OCI-LY3 (cell line): ENCODE data around the gene CEP250.
A peak's percentile ranks its signal among the peaks of the same experiment; 100 is the strongest.

Experiments
- H2AFZ ChIP-seq: fragments of 200-600, 300-600 bp; shearing (Covaris generic); 2 replicates; pipeline ENCODE4 v1.6.0; 2014; ENCODE audit warnings: antibody characterized with exemption, low read depth, low read length
- H3K27ac ChIP-seq: fragments of 200-600, 300-600 bp; sonication (generic); 2 replicates; pipeline ENCODE4 v1.5.1; 2014; ENCODE audit warnings: mild to moderate bottlenecking, low read length, moderate library complexity, mixed read lengths
- H3K27me3 ChIP-seq: fragments of 200-600, 300-600 bp; sonication (generic); 2 replicates; pipeline ENCODE4 v1.6.1; 2014; ENCODE audit warnings: low read depth, low read length, mixed read lengths
- H3K36me3 ChIP-seq: fragments of 200-600, 300-600 bp; sonication (generic); replicated peaks from 2 replicates; pipeline ENCODE3; 2014; ENCODE audit warnings: low read depth, low read length, mixed read lengths
- H3K4me1 ChIP-seq: fragments of 300-600, 200-600 bp; sonication (generic); 2 replicates; pipeline ENCODE4 v1.6.1; 2014; ENCODE audit warnings: low read length, mixed read lengths
- H3K4me2 ChIP-seq: fragments of 200-600, 300-600 bp; sonication (generic); 2 replicates; pipeline ENCODE4 v1.6.1; 2014; ENCODE audit warnings: low read length, mixed read lengths
- H3K4me3 ChIP-seq: fragments of 300-600, 200-600 bp; sonication (generic); 2 replicates; pipeline ENCODE4 v1.5.1; 2014; ENCODE audit warnings: antibody characterized with exemption, mild to moderate bottlenecking, low read length, moderate library complexity
- H3K79me2 ChIP-seq: fragments of 300-600, 200-600 bp; shearing (Covaris generic); 2 replicates; pipeline ENCODE4 v1.6.1; 2014; ENCODE audit warnings: mild to moderate bottlenecking, low read length, mixed read lengths
- H3K9ac ChIP-seq: fragments of 300-600, 200-600 bp; shearing (Covaris generic); 2 replicates; pipeline ENCODE4 v1.6.0; 2014; ENCODE audit warnings: mild to moderate bottlenecking, low read length, moderate library complexity
- H3K9me3 ChIP-seq: fragments of 200-600, 300-600 bp; shearing (Covaris generic); 2 replicates; pipeline ENCODE4 v1.6.1; 2014; ENCODE audit warnings: low read length, mixed read lengths; ENCODE audit not compliant: insufficient read depth
- H4K20me1 ChIP-seq: fragments of 200-600, 300-600 bp; sonication (generic); 2 replicates; pipeline ENCODE4 v1.6.1; 2016; ENCODE audit warnings: low read length, mixed read lengths; ENCODE audit not compliant: insufficient read depth
- EZH2phosphoT487 ChIP-seq: fragments of 200-600 bp; shearing (Covaris generic); IDR thresholded peaks from 2 replicates; pipeline ENCODE4 v1.6.1; 2018; ENCODE audit warnings: antibody characterized with exemption, mixed run types, low read depth
- TF ChIP-seq, protein P1 (sequence below): fragments of 200-600, 300-600 bp; sonication (generic); IDR thresholded peaks from 2 replicates; pipeline ENCODE4 v1.5.1; 2014; ENCODE audit warnings: antibody characterized with exemption, low read length, low read depth

The CEP250 gene

DNA sequence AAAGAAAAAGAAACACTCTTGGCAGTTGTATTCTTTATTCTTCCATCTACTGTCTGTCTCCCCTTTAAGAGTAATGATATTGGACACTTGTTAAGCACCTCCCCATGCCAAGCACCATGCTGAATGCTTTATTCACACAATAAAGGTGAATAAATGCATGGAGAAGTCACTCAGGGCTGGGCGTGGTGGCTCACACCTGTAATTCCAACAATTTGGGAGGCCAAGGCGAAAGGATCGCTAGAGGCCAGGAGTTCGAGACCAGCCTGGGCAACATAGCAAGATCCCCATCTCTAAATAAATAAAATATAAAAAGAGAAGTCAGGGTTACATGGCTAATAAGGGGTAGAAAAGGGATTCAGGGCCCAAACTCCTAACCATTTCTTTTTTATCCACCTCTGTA, 32.1 kb downstream of the CEP250 start:
- Histone ChIP-seq H3K4me2 (no peak overlapping the region), H3K27me3 (no peaks in the 10 kb centered on the region), H3K79me2 (0 out of 2 replicates have a peak, but pooled peaks cover 4% of the 10 kb centered on the region), H3K4me3 (no peak overlapping the region), H4K20me1 (no peaks in the 10 kb centered on the region), H3K36me3 (peaks cover 44% of the 10 kb centered on the region), H3K9me3 (no peaks in the 10 kb centered on the region), H3K4me1 (peaks cover 12% of the 10 kb centered on the region), H3K27ac (no peak overlapping the region), H3K9ac (no peak overlapping the region), H2AFZ (no peak overlapping the region)
- TF ChIP-seq, protein P1, sequence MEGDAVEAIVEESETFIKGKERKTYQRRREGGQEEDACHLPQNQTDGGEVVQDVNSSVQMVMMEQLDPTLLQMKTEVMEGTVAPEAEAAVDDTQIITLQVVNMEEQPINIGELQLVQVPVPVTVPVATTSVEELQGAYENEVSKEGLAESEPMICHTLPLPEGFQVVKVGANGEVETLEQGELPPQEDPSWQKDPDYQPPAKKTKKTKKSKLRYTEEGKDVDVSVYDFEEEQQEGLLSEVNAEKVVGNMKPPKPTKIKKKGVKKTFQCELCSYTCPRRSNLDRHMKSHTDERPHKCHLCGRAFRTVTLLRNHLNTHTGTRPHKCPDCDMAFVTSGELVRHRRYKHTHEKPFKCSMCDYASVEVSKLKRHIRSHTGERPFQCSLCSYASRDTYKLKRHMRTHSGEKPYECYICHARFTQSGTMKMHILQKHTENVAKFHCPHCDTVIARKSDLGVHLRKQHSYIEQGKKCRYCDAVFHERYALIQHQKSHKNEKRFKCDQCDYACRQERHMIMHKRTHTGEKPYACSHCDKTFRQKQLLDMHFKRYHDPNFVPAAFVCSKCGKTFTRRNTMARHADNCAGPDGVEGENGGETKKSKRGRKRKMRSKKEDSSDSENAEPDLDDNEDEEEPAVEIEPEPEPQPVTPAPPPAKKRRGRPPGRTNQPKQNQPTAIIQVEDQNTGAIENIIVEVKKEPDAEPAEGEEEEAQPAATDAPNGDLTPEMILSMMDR: no peak
- no peak for TF ChIP-seq EZH2phosphoT487

DNA sequence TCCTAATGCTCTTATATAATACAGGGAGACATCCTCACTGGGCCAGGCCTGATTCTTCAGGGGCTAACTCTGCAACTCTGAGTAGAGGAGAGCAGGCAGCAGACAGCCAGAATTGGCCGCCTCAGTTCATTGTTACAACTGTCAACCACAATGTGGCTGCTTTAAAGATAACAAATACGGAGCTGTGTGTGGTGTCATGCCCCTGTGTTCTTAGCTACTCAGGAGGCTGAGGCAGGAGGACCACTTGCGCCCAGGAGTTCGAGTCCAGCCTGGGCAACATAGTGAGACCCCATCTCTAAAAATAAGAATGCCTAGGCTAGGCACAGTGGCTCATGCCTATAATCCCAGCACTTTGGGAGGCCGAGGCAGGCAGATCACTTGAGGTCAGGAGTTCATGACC, 34.3 kb downstream of the CEP250 start:
- Histone ChIP-seq H4K20me1 (no peaks in the 10 kb centered on the region), H3K79me2 (0 out of 2 replicates have a peak, but pooled peaks cover 4% of the 10 kb centered on the region), H2AFZ (no peak overlapping the region), H3K27ac (no peak overlapping the region), H3K36me3 (peaks cover 47% of the 10 kb centered on the region), H3K4me3 (no peak overlapping the region), H3K4me2 (no peak overlapping the region), H3K27me3 (no peaks in the 10 kb centered on the region), H3K9me3 (no peaks in the 10 kb centered on the region), H3K9ac (no peak overlapping the region), H3K4me1 (peaks cover 12% of the 10 kb centered on the region)
- TF ChIP-seq EZH2phosphoT487: no peak
- TF ChIP-seq, protein P1: no peak

DNA sequence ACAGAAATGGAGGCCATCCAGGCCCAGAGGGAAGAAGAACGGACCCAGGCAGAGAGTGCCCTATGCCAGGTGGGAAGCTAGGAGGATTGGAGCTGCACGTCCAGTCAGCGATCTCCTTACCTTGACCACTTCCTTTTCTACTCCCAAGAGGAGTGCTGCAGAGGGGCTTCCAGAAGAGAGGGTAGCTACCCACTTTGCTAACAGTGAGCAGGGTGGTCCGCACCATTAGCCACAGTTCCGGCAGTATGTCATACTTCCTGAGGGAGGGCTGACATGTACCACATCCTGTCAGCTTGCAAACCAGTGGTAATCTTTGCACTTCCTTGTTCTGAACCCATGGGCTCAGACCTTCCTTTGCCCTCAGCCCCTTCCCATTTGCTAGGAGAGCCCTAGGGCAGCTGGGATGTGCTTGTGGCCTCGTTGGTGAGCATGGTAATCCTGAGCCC, 35.4 kb downstream of the CEP250 start:
- H3K27ac ChIP-seq: peak overlapping the region; percentile 57
- no peak for TF ChIP-seq EZH2phosphoT487
- TF ChIP-seq, protein P1: no peak
- H3K4me1 ChIP-seq: peaks cover 12% of the 10 kb centered on the region
- no peaks in the 10 kb centered on the region for H3K9me3 ChIP-seq
- peak overlapping the region; percentile 86 for H3K4me2 ChIP-seq
- peak overlapping the region; percentile 69 for H2AFZ ChIP-seq
- 0 out of 2 replicates have a peak, but pooled peaks cover 4% of the 10 kb centered on the region for H3K79me2 ChIP-seq
- H3K9ac ChIP-seq: peak overlapping the region; percentile 67
- peak overlapping the region; percentile 79 for H3K4me3 ChIP-seq
- H4K20me1 ChIP-seq: no peaks in the 10 kb centered on the region
- no peaks in the 10 kb centered on the region for H3K27me3 ChIP-seq
- peaks cover 51% of the 10 kb centered on the region for H3K36me3 ChIP-seq

DNA sequence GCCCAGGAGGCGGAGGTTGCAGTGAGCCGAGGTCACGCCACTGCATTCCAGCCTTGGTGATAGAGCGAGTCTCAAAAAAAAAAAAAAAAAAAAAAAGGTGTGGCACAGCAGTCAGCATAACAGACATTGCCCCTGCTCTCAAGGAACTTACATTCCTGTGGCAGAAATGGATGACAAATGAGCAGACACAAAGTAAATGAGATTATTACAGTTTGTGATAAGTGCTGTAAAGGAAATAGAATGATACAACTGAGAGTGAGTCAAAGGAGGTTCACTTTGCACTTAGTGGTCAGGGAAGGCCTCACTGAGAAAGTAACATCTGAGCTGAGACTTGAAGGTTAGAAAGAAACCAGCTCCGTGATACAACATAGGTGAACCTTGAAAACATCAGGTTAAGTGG, 36.4 kb downstream of the CEP250 start:
- no peak overlapping the region for H3K27ac ChIP-seq

More for the DNA sequence above, 36.4 kb downstream of the CEP250 start:
- Histone ChIP-seq H3K4me3 (no peak overlapping the region), H3K4me2 (no peak overlapping the region), H3K4me1 (peaks cover 12% of the 10 kb centered on the region), H3K79me2 (0 out of 2 replicates have a peak, but pooled peaks cover 4% of the 10 kb centered on the region), H3K9me3 (no peaks in the 10 kb centered on the region), H4K20me1 (no peaks in the 10 kb centered on the region), H3K9ac (no peak overlapping the region), H2AFZ (no peak overlapping the region), H3K27me3 (no peaks in the 10 kb centered on the region), H3K36me3 (peaks cover 58% of the 10 kb centered on the region)
- TF ChIP-seq, protein P1: no peak
- TF ChIP-seq EZH2phosphoT487: no peak
